HG03575 (cell line): ENCODE data around the gene TRPM3.

ENCODE experiments used
- ATAC-seq: cut with Tn5 transposase; IDR thresholded peaks from one replicate; pipeline ENCODE4 v1.9.1; 2021; ENCODE audit not compliant: unreplicated experiment, insufficient number of reproducible peaks, low FRiP score; ENCODE audit errors: extremely low read depth

Gene TRPM3

DNA sequence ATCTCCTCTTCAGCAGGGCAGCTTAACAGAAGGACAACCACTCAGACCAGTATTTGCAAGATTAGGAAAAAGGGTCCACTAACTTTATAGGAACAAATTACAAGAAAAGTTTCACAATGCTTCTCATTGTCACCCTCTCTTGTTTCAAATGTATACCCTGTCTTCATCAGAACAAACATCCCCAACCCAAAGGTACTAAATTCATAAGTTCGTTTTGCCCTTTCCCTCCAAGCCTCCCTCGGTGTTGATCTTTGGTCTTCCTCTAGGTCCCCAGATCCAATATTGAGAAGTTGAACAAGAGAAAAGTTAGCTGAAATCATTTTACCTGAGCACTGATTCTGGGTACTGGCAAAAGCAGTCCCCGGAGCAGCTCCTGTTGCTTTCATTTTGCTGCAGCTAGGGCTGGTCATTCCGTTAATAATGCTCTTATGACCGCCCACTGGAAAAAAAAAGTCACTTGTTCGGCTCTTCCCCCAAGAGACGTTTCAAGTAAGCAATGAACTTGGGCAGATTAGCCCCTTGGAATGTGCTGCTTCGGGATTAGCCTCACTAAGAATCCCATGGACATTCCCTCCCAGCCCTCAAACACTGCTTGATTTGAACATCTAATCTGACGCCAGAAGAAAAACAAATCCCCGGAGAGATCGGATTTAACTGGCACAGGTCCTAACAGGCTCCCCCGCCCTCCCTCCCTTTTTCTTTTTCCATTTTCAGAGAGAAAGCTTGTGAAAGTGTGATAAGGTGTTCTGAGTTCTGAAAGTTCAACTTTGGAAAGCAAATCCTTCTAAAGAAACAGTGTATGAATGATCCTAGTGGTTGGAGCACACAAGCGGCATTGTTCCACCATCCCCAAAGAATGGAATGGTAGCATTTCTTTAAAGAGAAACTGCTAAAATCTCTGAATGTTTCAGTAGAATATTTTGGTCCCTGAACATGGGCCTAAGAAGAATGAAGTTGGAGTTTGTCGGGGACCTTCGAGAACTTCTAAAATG is 252.5 kb downstream of the TRPM3 start:
- ATAC-seq, result no peak

DNA sequence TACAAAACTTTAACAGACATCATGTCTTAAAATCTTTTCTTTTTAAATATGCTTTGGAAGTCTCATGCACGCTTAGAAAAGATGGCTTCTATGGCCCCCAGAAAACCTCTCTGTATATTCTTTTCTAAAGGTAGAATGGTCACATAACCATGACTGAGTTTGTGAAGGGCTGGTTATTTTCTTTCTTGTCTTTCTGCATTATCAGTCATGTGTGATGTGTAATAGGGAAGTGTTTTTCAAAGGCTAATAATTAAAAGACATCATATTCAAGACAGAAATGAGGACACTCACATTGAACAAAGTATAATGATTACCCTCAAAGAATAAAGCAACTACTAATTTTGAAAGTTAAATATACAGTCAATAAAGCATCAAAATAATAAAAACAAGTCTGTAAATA is 253.4 kb downstream of the TRPM3 start:
- ATAC-seq, result no peak

DNA sequence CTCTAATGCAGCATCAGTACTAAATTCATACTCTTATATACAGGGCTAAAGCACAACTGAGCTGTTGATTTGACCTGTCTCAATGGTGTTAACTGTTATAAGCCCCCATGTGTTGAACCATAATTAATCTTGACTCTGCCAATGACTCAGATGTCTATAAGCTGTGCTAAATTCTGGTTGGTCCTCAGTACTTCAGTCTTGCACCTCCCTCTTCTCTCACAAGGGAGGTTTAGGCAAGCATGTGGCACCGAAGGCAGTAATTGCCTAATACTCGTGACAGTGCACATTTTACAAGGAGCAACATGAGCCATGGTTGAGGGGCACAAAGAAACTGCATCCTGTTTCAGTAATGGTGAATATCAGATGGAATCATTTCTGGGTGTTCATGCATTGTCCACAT is 255.9 kb downstream of the TRPM3 start:
- ATAC-seq, result no peak

DNA sequence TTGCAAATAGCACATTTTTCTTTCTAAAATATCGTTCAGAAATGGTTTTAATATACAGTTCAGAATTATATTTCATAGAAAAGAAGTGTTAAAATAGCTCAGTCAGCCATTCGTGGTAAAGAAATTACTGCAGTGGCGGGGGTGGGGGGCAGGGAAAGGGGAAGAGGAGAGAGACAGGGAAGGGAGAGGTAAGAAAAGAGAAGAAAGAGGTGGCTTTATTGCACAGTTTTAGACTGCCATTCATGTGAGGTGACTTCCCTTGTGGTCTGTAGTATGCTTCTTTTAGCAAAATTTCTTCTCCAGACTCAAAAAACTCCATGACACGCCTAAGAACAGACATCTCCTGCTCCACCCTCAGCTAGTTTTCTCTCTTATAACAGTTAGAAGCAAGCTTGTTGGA is 259.6 kb downstream of the TRPM3 start:
- no peak for ATAC-seq

DNA sequence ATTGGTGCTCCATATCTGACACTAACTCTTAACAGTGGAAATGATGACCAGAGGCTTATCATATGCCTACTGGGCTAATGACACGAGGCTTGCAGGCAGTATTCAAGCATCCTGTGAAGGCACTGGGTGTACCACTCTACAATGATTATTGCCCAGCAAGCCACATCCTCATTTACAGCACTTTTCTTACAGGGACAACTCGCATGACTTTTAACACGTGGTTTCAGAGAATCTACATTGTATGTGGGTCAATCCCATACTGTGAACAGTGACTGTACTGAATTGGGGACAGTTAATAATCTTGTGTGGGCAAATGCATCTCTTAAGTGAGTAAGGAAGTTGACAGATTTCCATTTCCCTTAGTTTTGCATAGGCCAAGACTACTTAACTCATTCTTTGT is 260.0 kb downstream of the TRPM3 start:
- ATAC-seq, result no peak

GRCh38 chr9:70859694-70860093 is 261.7 kb downstream of the TRPM3 start:
- ATAC-seq, result no peak

GRCh38 chr9:70856411-70856810 is 265.0 kb downstream of the TRPM3 start:
- no peak for ATAC-seq

- no peak for ATAC-seq
These were observed 268.6 kb downstream of the TRPM3 start for GRCh38 chr9:70852711-70853240.

DNA sequence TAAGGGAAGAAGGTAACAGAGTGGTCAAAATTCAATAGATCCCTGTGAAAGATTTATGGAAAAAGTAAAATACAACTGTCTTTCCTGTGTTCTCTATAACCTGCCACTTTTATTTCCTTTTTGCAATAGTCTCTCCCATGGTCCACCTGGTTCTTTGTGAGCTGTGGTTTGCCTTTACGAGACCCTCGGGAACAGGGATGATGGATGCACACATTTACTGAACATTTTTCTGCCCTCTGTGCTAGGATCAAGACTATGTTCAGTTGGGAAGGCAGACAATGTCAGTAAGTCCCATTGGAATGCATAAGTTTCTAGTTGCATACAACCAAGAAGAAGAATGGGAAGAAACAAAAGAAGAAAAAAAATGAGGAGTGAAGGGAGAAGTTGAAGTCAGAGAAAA is 281.2 kb downstream of the TRPM3 start:
- no peak for ATAC-seq

GRCh38 chr9:70835323-70835722 is 286.1 kb downstream of the TRPM3 start:
- no peak for ATAC-seq

GRCh38 chr9:70832492-70832891 is 288.9 kb downstream of the TRPM3 start:
- ATAC-seq, result no peak

DNA sequence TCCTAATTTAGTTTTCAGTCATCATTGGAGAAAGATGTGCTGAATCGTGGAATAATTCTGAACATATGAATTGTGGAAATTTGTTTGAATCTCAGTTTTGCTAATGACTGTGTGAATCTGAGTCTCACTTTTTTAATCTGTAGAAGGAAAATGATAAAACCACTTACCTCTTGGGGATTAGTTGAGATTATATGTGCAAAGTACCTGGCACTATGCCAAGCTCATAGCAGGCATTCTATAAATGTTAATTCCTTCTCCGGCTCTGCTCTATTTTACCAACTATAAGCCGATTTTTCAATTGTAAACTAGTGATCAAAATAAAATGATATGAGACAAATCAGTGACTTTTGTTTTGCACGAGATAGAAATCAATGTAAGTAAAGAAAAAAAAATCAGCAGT is 290.8 kb downstream of the TRPM3 start:
- ATAC-seq, result no peak

GRCh38 chr9:70829591-70830265 is 291.7 kb downstream of the TRPM3 start:
- no peak for ATAC-seq

- ATAC-seq, result no peak
These were observed 294.9 kb downstream of the TRPM3 start for GRCh38 chr9:70826562-70826961.

- ATAC-seq, result no peak
These were observed 298.1 kb downstream of the TRPM3 start for GRCh38 chr9:70823284-70823683.

- ATAC-seq, result no peak
These were observed 304.1 kb downstream of the TRPM3 start for GRCh38 chr9:70817311-70817710.

DNA sequence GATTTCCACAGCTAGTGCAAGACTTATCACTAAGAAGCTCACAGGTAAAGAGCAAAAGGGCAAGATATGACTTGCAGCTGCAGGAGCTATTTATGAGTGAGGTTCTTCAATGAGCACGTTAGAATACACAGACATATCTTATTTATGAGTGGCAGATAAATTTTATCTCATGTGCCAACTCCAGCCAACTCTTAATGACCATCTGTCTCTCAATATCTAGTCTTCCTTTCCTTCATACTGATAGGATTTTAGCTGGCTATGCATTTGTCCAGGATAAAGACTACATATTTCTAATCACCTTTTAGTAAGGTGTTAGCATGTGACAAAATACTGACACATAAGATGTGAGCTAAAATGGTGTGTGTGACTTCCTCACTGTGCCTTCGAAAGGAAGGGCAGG is 304.5 kb downstream of the TRPM3 start:
- no peak for ATAC-seq

DNA sequence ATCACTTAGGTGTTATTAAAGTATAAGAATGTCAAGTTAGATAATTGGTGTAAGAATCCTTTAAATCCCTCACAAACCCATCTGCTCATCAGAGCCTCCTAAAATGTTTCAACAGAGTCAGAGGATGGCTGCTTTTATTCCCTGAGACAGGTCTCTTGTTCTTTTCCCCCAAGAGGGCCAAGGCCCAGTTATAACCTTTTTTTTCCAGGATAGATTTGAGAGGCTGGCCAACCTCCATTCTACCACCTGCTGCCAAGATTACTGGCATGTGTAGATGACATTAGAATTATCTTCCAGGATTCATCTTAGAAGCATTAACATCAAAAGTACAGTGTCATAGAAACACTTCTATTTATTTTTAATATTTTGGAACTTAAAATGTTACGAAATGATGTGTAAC is 305.1 kb downstream of the TRPM3 start:
- ATAC-seq, result no peak

- no peak for ATAC-seq
These were observed 306.8 kb downstream of the TRPM3 start for GRCh38 chr9:70814597-70814996.

GRCh38 chr9:70813141-70813540 is 308.3 kb downstream of the TRPM3 start:
- no peak for ATAC-seq
